NCI-H2081 (cell line): ENCODE measurements around the gene HSPA1A.

ENCODE experiments used
- DNase-seq, 2 experiments: peaks; one replicate each; lab custom pipeline; 2025; lab: John Stamatoyannopoulos, UW

HSPA1A gene

GRCh38 chr6:31865205-31866118 lies 50.1 kb downstream of the HSPA1A start:
- no peak for DNase-seq
